ENCODE data around the gene CCT7.

The CCT7 gene

DNA sequence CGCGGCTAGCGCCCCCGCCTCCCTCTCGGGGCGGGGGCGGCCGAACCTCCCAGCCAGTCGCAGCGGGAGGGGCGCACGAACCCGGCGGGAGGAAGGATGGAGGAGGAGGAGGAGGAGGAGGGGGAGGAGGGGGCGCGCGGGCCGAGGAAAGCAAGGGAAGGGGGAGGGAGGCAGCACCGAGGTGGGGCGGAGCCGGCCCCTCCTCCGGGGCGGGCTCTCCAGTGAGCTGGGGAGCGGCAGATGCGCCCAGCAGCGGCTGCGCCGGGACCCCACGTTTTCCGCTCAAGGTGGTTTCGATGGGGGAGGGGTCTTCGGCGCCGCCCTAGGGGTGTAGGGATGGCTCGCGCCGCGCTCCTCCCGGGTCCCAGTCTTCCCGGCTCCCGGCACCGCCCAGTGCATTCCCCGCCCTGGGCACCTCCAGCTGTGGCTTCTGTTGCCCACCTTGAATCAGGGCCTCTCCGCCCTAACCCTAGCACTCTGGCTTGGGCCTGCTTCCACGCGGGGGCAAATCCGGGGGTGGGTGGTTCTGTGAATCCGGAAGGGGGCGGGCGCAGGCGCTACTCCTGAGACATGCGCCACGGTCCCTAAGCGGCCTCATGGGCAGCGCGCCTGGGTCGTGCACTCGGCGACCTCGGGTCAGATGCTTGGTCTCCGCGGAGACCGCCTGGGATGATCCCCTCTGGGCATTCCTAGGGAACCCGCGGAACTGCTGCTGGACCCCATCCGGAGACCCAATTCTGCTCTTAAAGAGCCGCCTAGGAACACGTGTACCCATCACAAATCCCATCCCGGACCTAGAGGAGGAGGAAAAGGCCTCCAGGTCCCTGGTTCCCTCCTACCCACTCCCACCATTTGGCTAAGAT lies 50.4 kb downstream of the CCT7 start, which contains the start of gene FBXO41:
TSS of gene FBXO41 (minus strand) at position 183 of the 863 bp plus-strand sequence. CDS start 14,848 bp downstream, outside the sequence.
- peak within 1 kb of the TSS; percentile 88 for H3K4me3 Mint-ChIP-seq
- H3K27ac Mint-ChIP-seq, result peak within 1 kb of the TSS; percentile 88
- H3K4me1 Mint-ChIP-seq (ENCODE audit: low read depth), result peaks cover 28% of the 10 kb centered on the region
- no peaks in the 10 kb centered on the region for H3K9me3 Mint-ChIP-seq
- peaks cover 11% of the 10 kb centered on the region for H3K27me3 Mint-ChIP-seq
- peak; percentile 86 for DNase-seq
- peaks cover 25% of the 10 kb centered on the region for H3K36me3 Mint-ChIP-seq (ENCODE audit: low read depth)

GRCh38 chr2:73285159-73285739 lies 51.1 kb downstream of the CCT7 start:
- no peaks in the 10 kb centered on the region for H3K9me3 Mint-ChIP-seq
- H3K4me1 Mint-ChIP-seq (ENCODE audit: low read depth), result peaks cover 27% of the 10 kb centered on the region
- peaks cover 20% of the 10 kb centered on the region for H3K36me3 Mint-ChIP-seq (ENCODE audit: low read depth)
- peak overlapping the region; percentile 88 for H3K4me3 Mint-ChIP-seq
- H3K27me3 Mint-ChIP-seq, result peaks cover 17% of the 10 kb centered on the region
- no peak for DNase-seq
- peak overlapping the region; percentile 80 for H3K27ac Mint-ChIP-seq

GRCh38 chr2:73286134-73286655 lies 52.1 kb downstream of the CCT7 start:
- Mint-ChIP-seq H3K36me3 (ENCODE audit: low read depth) (peaks cover 12% of the 10 kb centered on the region), H3K4me1 (ENCODE audit: low read depth) (peaks cover 30% of the 10 kb centered on the region), H3K9me3 (no peaks in the 10 kb centered on the region), H3K4me3 (no peak overlapping the region), H3K27me3 (peaks cover 27% of the 10 kb centered on the region), H3K27ac (no peak overlapping the region)
- DNase-seq, result no peak

DNA sequence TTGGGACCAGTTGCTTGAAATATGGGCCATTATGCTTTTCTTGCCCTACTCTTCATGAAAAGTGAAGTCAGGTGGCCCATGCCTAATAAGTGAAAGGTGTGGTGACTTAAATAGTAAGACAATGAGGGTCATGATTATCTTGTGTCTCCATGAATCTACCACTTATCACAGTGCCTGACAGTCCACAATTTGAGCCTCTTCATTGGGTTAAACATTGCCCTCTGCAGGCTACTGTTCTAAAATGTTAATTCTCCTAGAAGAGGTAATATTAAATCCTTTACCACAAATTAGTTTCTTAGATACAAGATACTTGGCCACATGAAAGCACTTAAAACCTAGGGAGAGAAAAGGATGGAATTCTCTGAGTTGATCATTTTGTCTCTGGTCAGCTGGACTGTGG lies 55.2 kb downstream of the CCT7 start:
- Mint-ChIP-seq H3K36me3 (ENCODE audit: low read depth) (no peaks in the 10 kb centered on the region), H3K9me3 (no peaks in the 10 kb centered on the region), H3K4me3 (no peak overlapping the region), H3K27me3 (peaks cover 47% of the 10 kb centered on the region), H3K4me1 (ENCODE audit: low read depth) (peaks cover 40% of the 10 kb centered on the region), H3K27ac (no peak overlapping the region)
- DNase-seq, result no peak

- H3K27ac Mint-ChIP-seq, result no peak overlapping the region
- H3K27me3 Mint-ChIP-seq, result peaks cover 56% of the 10 kb centered on the region
- H3K4me3 Mint-ChIP-seq, result no peak overlapping the region
- peaks cover 35% of the 10 kb centered on the region for H3K4me1 Mint-ChIP-seq (ENCODE audit: low read depth)
- H3K9me3 Mint-ChIP-seq, result no peaks in the 10 kb centered on the region
- peak; percentile 51 for DNase-seq
- H3K36me3 Mint-ChIP-seq (ENCODE audit: low read depth), result no peaks in the 10 kb centered on the region
Observed at GRCh38 chr2:73290049-73290839, 56.1 kb downstream of the CCT7 start.

DNA sequence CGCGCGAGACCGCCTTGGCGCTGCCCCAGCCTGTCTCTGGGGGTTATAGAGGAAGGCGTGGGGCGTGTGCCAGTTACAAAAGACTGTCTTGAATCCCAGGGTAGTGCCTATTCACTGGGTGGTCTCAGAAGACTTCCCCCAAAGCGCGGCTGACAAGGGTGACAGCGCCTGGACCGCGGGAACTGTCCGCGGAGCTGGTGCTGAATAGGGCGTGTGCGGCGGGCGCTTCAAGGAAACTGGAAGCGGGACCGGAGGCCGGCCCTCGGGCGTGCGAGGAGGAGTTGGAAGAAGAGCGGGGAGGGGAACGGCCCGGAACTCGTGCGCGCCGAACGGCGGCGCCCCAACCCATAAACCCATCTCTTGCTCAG lies 57.0 kb downstream of the CCT7 start:
- Mint-ChIP-seq H3K27ac (no peak overlapping the region), H3K4me1 (ENCODE audit: low read depth) (peaks cover 26% of the 10 kb centered on the region), H3K4me3 (peak overlapping the region; percentile 58), H3K27me3 (peaks cover 64% of the 10 kb centered on the region), H3K9me3 (no peaks in the 10 kb centered on the region), H3K36me3 (ENCODE audit: low read depth) (no peaks in the 10 kb centered on the region)
- peak; percentile 79 for DNase-seq

GRCh38 chr2:73291461-73292315 lies 57.6 kb downstream of the CCT7 start:
- Mint-ChIP-seq H3K36me3 (ENCODE audit: low read depth) (no peaks in the 10 kb centered on the region), H3K4me3 (peak overlapping the region; percentile 58), H3K27ac (no peak overlapping the region), H3K4me1 (ENCODE audit: low read depth) (peaks cover 26% of the 10 kb centered on the region), H3K27me3 (peaks cover 70% of the 10 kb centered on the region), H3K9me3 (no peaks in the 10 kb centered on the region)
- peak; percentile 35 for DNase-seq

GRCh38 chr2:73292316-73292905 lies 58.3 kb downstream of the CCT7 start:
- H3K36me3 Mint-ChIP-seq (ENCODE audit: low read depth), result no peaks in the 10 kb centered on the region
- H3K27me3 Mint-ChIP-seq, result peaks cover 77% of the 10 kb centered on the region
- DNase-seq, result peak; percentile 33
- H3K27ac Mint-ChIP-seq, result no peak overlapping the region
- no peaks in the 10 kb centered on the region for H3K9me3 Mint-ChIP-seq
- H3K4me1 Mint-ChIP-seq (ENCODE audit: low read depth), result peaks cover 26% of the 10 kb centered on the region
- H3K4me3 Mint-ChIP-seq, result peak overlapping the region; percentile 72

DNA sequence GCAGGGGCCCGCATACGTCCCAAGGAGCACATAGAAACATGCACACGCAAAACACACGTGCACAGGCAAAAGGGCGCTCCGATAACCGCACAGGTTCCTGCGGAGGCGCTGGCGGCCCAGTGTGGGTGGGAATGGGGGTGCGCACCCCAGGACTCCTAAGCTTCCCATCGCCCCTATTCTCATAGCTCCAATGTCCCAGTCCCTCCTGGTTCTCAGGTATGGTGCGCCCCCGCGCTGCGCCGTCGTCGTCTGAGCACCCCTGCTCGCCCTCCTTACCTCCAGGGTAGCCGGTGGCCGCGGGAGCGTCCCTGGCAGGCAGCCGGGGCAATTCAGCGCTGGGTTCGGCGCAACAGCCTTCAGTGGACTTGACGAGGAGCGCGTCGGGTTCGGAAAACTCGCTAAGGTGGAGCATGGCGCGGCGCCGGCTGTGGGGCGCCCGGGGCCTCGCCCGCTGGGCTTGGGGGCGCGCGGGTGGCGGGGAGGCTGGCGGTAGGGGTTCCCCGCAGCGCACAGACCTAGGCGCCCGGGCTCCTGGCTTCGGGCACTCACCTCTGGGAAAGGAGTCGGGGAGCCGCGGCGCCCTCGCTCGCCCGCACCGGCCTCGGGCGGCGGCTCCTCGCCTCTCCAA lies 58.9 kb downstream of the CCT7 start:
- H3K4me1 Mint-ChIP-seq (ENCODE audit: low read depth), result peaks cover 26% of the 10 kb centered on the region
- no peak overlapping the region for H3K27ac Mint-ChIP-seq
- peak; percentile 43 for DNase-seq
- H3K4me3 Mint-ChIP-seq, result peak overlapping the region; percentile 72
- H3K27me3 Mint-ChIP-seq, result peaks cover 83% of the 10 kb centered on the region
- H3K36me3 Mint-ChIP-seq (ENCODE audit: low read depth), result no peaks in the 10 kb centered on the region
- H3K9me3 Mint-ChIP-seq, result no peaks in the 10 kb centered on the region

GRCh38 chr2:73293534-73294171 lies 59.5 kb downstream of the CCT7 start, which contains the start of gene EGR4:
Gene EGR4 (minus strand): TSS chr2:73293548. CDS start chr2:73293317, 231 bp downstream.
- Mint-ChIP-seq H3K27me3 (peaks cover 81% of the 10 kb centered on the region), H3K27ac (no peak within 1 kb of the TSS), H3K4me3 (peak within 1 kb of the TSS; percentile 72), H3K4me1 (ENCODE audit: low read depth) (peaks cover 26% of the 10 kb centered on the region), H3K36me3 (ENCODE audit: low read depth) (no peaks in the 10 kb centered on the region), H3K9me3 (no peaks in the 10 kb centered on the region)
- peak; percentile 90 for DNase-seq

DNA sequence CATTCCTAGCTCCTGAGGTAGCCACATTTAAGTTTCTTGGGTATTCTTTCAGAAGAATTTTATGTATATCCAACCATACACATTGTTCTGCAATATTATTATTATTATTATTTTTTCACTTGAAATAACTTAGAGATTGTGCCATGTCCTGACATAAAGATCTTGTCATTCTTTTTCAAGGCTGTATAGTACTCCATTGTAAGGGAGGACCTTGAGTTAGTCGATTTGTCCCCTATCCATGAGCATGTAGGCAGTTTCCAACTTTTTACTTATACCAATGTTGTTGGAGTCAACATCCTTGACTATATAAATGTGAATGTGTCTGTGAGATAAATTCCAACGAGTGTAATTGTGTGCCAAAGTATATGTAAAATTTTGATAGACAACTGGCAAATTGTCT lies 60.1 kb downstream of the CCT7 start:
- Mint-ChIP-seq H3K36me3 (ENCODE audit: low read depth) (no peaks in the 10 kb centered on the region), H3K4me1 (ENCODE audit: low read depth) (peaks cover 26% of the 10 kb centered on the region), H3K27ac (no peak overlapping the region), H3K27me3 (peaks cover 78% of the 10 kb centered on the region), H3K9me3 (no peaks in the 10 kb centered on the region), H3K4me3 (no peak overlapping the region)
- no peak for DNase-seq

DNA sequence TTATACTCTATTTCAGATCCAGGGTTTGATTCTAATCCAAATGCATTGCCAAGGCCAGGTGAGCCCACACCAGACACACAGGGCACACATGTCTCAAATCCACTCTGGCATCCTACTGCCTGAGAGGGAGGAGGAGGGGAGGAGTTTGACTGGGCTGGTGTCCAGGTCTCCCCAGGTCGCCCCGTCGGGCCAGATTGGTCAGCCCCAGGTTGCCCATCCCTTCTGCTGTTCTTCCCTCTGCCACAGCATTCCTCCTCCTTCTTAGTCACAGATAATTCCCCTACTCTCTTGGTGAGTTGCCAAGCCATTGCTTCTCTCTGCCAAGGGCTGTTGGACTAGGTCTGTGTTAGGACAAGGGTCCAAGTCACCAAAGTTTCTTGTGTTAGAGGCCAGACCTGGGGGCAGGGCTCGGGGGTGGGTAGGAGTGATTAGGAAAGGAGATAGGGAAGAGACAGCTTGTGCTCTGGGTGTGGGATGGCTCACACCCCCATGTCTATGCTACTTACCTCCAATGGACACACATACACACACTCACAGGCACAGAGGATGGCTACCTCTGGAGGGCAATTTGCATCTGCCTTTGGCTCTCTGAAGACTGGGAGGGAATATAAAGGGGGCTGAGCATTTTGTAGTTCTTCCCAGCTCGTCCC lies 61.8 kb downstream of the CCT7 start:
- peaks cover 22% of the 10 kb centered on the region for H3K4me1 Mint-ChIP-seq (ENCODE audit: low read depth)
- H3K27me3 Mint-ChIP-seq, result peaks cover 78% of the 10 kb centered on the region
- DNase-seq, result no peak
- H3K9me3 Mint-ChIP-seq, result no peaks in the 10 kb centered on the region
- no peak overlapping the region for H3K4me3 Mint-ChIP-seq
- no peak overlapping the region for H3K27ac Mint-ChIP-seq
- H3K36me3 Mint-ChIP-seq (ENCODE audit: low read depth), result no peaks in the 10 kb centered on the region
